Colonic mucosa (tissue), 4 donors: Measurements from ENCODE around the gene IGFBPL1. TPM values are rescaled to one million over a fixed set of nuclear protein-coding genes. Genes with fewer than 3 reads are reported as not detected.

Source experiments
- DNase-seq: peaks from one replicate; pipeline ENCODE4 v3.0.0-alpha.2; 2020
- H3K27ac ChIP-seq: fragments of 200-600 bp; one replicate; pipeline ENCODE4 v1.8.0; 2021
- H3K27me3 ChIP-seq: fragments of 200-600 bp; one replicate; pipeline ENCODE4 v1.8.0; 2021
- H3K36me3 ChIP-seq: fragments of 200-600 bp; one replicate; pipeline ENCODE4 v1.8.0; 2021
- H3K4me1 ChIP-seq: fragments of 200-600 bp; one replicate; pipeline ENCODE4 v1.8.0; 2021; ENCODE audit warnings: mild to moderate bottlenecking
- H3K4me3 ChIP-seq: fragments of 200-600 bp; one replicate; pipeline ENCODE4 v1.8.0; 2021
- H3K9ac ChIP-seq, 2 donors: one replicate each; pipeline ENCODE4 v1.7.0; 2013; ENCODE audit warnings: control low read depth in 2 of 2, low read depth in 2 of 2, low read length in 2 of 2
- H3K9me3 ChIP-seq: fragments of 200-600 bp; one replicate; pipeline ENCODE4 v1.8.0; 2021
- CTCF ChIP-seq: fragments of 200-600 bp; IDR thresholded peaks from one replicate; pipeline ENCODE4 v1.8.0; 2022; ENCODE audit warnings: antibody characterized with exemption, mild to moderate bottlenecking
- intact Hi-C: fragments of 100-400 bp; cut with DNase I; formaldehyde crosslinking; loops from one replicate; pipeline ENCODE4 v1.14.1; 2022
- total RNA-seq, 2 donors: library from RNA; stranded (reverse); fragmentation: NEBNext Ultra II Directional in 1 of 2; extraction: Animal tissue kit (Norgen Biotek cat#: 25700) in 1 of 2; gene quantifications; one replicate each; pipeline ENCODE4 v1.2.1, GENCODE V29; 2021
- donor health status: healthy.
- donor health status: DM: no; HTN: no; CAD: no.
- donor health status: DM: no; HTN: no; CAD: no.

The IGFBPL1 gene
- total RNA-seq, 2 donors from 2014 or later = 0.82 to 1.3 TPM

DNA sequence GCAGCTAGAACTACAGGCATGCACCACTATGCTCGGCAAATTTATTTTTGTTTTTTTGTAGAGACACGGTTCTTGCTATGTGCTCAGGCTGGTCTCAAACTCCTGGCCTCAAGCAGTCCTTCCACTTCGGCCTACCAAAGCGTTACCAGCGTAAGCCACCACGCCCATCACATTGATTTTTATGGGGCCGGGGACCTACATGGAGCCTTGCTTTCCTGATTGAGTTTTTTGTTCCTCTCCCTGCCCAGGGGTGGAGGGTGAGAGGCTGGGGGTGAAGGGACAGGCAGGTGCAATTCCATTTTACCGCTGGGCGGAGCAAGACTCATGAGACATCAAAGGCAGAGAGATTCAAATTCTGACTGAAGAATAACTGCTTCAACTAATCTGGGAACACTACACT lies 29.8 kb downstream of the IGFBPL1 start:
- intact Hi-C loops = no loop called here
- Histone ChIP-seq H3K9ac (peak overlapping the region in 1 of 2 donors; percentile 96), H3K27me3 (no peaks in the 10 kb centered on the region), H3K4me3 (no peak overlapping the region), H3K9me3 (no peaks in the 10 kb centered on the region), H3K36me3 (no peaks in the 10 kb centered on the region), H3K27ac (no peak overlapping the region), H3K4me1 (no peaks in the 10 kb centered on the region)
- no peak for TF ChIP-seq CTCF
- DNase-seq = peak; percentile 74

- intact Hi-C loops = no loop called here
- TF ChIP-seq CTCF = no peak
- H3K4me3 ChIP-seq = peak overlapping the region; percentile 85
- no peaks in the 10 kb centered on the region for H3K9me3 ChIP-seq
- DNase-seq = no peak
- H3K27ac ChIP-seq = peak overlapping the region; percentile 70
- H3K4me1 ChIP-seq = no peaks in the 10 kb centered on the region
- H3K9ac ChIP-seq = peak overlapping the region; percentile 82 to 96
- no peaks in the 10 kb centered on the region for H3K27me3 ChIP-seq
- no peaks in the 10 kb centered on the region for H3K36me3 ChIP-seq
Observed at GRCh38 chr9:38393128-38393796, 31.0 kb downstream of the IGFBPL1 start.

- H3K9ac ChIP-seq = peak within 1 kb of the TSS; percentile 82 to 96
- peak; percentile 90 for DNase-seq
- no peaks in the 10 kb centered on the region for H3K27me3 ChIP-seq
- H3K27ac ChIP-seq = peak within 1 kb of the TSS; percentile 70
- intact Hi-C loops = no loop called here
- H3K36me3 ChIP-seq = no peaks in the 10 kb centered on the region
- H3K9me3 ChIP-seq = no peaks in the 10 kb centered on the region
- peak within 1 kb of the TSS; percentile 85 for H3K4me3 ChIP-seq
- no peak for TF ChIP-seq CTCF
- no peaks in the 10 kb centered on the region for H3K4me1 ChIP-seq
Observed at GRCh38 chr9:38392235-38393127, 31.8 kb downstream of the IGFBPL1 start, which contains the start of gene ALDH1B1. Gene ALDH1B1 (plus strand): TSS chr9:38392702. CDS start chr9:38395749, 3,047 bp downstream.

DNA sequence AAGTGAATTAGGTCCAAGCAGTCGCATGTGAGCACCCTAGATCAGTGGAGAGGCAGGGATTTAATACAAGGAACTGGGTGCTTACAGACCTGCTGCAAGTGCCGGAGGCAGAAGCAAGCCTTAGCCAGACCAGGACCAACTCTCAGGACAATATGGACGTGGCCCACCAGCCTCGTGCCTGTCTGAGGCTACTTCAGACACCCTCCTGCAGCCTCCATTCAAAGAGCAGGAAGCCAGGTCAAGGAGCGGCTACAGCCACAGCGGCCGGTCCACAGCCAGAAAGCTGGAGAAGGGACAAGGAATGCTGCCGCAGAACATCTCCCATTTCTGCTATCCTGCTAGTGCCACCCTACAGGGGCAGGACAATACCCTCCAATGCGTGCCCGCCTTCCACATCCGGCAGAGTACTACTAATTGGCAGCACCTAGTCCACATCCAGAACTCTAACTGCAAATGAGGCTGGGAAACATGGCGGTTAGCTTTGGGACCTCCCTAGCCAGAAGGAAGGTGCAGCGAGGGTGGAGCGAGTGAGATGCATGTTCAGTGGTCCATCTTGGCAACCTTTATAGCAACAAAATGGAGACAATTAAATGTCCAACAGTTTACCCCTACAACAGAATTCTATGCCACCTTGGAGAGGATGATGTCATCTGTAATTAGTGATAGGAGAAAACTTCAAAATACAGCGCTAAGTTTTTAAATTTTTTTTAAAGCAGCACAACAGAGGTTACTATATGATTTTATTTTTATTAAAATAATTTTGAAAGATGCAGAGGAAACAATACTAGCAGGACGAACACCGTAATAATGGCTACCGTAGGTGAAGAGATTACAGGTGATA lies 32.8 kb downstream of the IGFBPL1 start:
- Histone ChIP-seq H3K27ac (no peak overlapping the region), H3K36me3 (no peaks in the 10 kb centered on the region), H3K4me1 (no peaks in the 10 kb centered on the region), H3K9ac (no peak overlapping the region), H3K9me3 (no peaks in the 10 kb centered on the region), H3K27me3 (no peaks in the 10 kb centered on the region), H3K4me3 (peak overlapping the region; percentile 85)
- no peak for DNase-seq
- intact Hi-C loops = no loop called here
- no peak for TF ChIP-seq CTCF

DNA sequence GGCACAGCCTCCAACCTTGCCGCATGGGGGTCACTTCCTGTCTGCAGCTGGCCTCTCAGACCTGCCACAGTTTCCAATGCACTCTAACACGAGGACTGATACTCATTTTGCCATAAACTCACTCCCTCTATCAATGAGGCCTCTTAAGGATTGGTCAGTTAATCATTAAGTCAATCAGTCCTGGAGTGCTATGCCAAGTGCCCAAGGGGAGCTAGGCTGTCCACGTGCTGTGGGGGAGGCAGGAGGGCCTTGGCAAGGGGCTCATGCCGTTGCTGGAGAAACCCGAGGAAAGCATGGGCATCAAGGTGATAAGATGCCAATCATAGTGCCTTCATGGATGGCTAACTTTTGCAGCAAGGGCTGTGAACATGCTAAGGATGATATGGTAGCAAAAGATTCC lies 33.4 kb downstream of the IGFBPL1 start:
- intact Hi-C loops = no loop called here
- Histone ChIP-seq H3K27me3 (no peaks in the 10 kb centered on the region), H3K9ac (no peak overlapping the region), H3K27ac (peak overlapping the region; percentile 32), H3K4me3 (no peak overlapping the region), H3K36me3 (no peaks in the 10 kb centered on the region), H3K4me1 (no peaks in the 10 kb centered on the region), H3K9me3 (no peaks in the 10 kb centered on the region)
- no peak for TF ChIP-seq CTCF
- no peak for DNase-seq
